Adrenal gland (tissue), 12 donors: Measurements from ENCODE around the gene GLI2. TPM values are rescaled to one million over a fixed set of nuclear protein-coding genes. Genes with fewer than 3 reads are reported as not detected.
A peak's percentile ranks its signal among the peaks of the same experiment; 100 is the strongest.

Source experiments
- DNase-seq, 7 donors: peaks; one replicate each; pipeline ENCODE4 v3.0.0-alpha.2; 2019 to 2020
- H3K27ac ChIP-seq, 5 donors: fragments of 200-600 bp; sonication (generic) in 4 of 5; 1 replicate in 3 of 5; 2 replicates in 2 of 5; pipeline versions ENCODE4 v1.5.1 to v1.8.0; 2016 to 2020; ENCODE audit warnings: mild to moderate bottlenecking in 1 of 5
- H3K27me3 ChIP-seq: fragments of 200-600 bp; 2 replicates; pipeline ENCODE4 v1.8.0; 2021
- H3K36me3 ChIP-seq, 2 donors: fragments of 200-600 bp; replicated peaks in 1 of 2; 1 replicate in 1 of 2; 2 replicates in 1 of 2; pipeline versions ENCODE4 v1.5.1 to v1.8.0; 2018 to 2022
- H3K4me1 ChIP-seq, 2 donors: fragments of 200-600 bp; replicated peaks in 1 of 2; 1 replicate in 1 of 2; 2 replicates in 1 of 2; pipeline versions ENCODE4 v1.5.1 to v1.8.0; 2018 to 2021
- H3K4me3 ChIP-seq, 4 donors: fragments of 200-600 bp; sonication (generic) in 3 of 4; one replicate each; pipeline ENCODE4 v1.5.1; 2016 to 2018
- H3K9me3 ChIP-seq, 3 donors: fragments of 200-600 bp; sonication (generic) in 1 of 3; replicated peaks in 1 of 3; 1 replicate in 2 of 3; 2 replicates in 1 of 3; pipeline versions ENCODE4 v1.5.1 to v1.8.0; 2016 to 2021
- POLR2A ChIP-seq, 2 donors: fragments of 450-650 bp; IDR thresholded peaks; one replicate each; pipeline ENCODE4 v1.6.1; 2017; ENCODE audit warnings: antibody characterized with exemption in 2 of 2, mild to moderate bottlenecking in 2 of 2, moderate library complexity in 1 of 2
- WGBS, 4 donors: extraction: QIAGEN DNeasy Blood & Tissue Kit in 2 of 4; methylation state at CpG; one replicate each; pipeline versions ENCODE4 v1.1.5 to v1.1.7; 2013 to 2017; 5-methylcytosine and 5-hydroxymethylcytosine counted together
- intact Hi-C, 2 donors: fragments of 100-400 bp; cut with DNase I; formaldehyde crosslinking; loops; one replicate each; pipeline versions ENCODE4 v1.14.1 to v1.15.0; 2022 to 2023
- polyA plus RNA-seq, 3 donors: library from polyadenylated mRNA; stranded (reverse); fragments of 200-250 nt in 2 of 3; fragments of 350-450 nt in 1 of 3; fragmentation: Illumina TruSeq in 1 of 3; extraction: RNeasy Lipid Tissue Mini Kit (QIAGEN cat#74804) in 1 of 3; gene quantifications; one replicate each; pipeline ENCODE4 v1.2.3, GENCODE V29; 2013 to 2014
- total RNA-seq, 9 donors: library from RNA; depleted of rRNA in 4 of 9; stranded (reverse); fragments of >200 nt in 4 of 9; fragments of 120-200 nt in 1 of 9; fragmentation: NEBNext Ultra II Directional in 1 of 9; extraction: Animal tissue kit (Norgen Biotek cat#: 25700) in 1 of 9; gene quantifications; one replicate each; pipeline versions ENCODE4 v1.1.0 to v1.2.4, GENCODE V29; 2013 to 2023
- TF ChIP-seq, protein P1 (sequence below), 6 experiments: fragments of 450-650 bp in 4 of 6; fragments of 200-600 bp in 2 of 6; sonication (generic) in 1 of 6; IDR thresholded peaks; 1 replicate in 5 of 6; 2 replicates in 1 of 6; pipeline versions ENCODE4 v1.5.1 to v1.8.0; 2016 to 2021; ENCODE audit warnings: antibody characterized with exemption in 6 of 6, mild to moderate bottlenecking in 2 of 6, moderate library complexity in 1 of 6
- donor health status: healthy with polysubstance abuse.
- donor health status: Bipolar disorder and iron deficiency.
- donor health status: DM: yes; HTN: yes; CAD: no.
- donor health status: DM: no; HTN: no; CAD: no.
- donor health status: DM: no; HTN: no; CAD: no.
- donor health status: DM: yes; HTN: yes; CAD: no.

The GLI2 gene
- total and polyA plus RNA-seq, 12 donors: 0.51 to 4.5 (median 2.5) TPM

GRCh38 chr2:120783371-120783791 lies 47.7 kb downstream of the GLI2 start:
- no peak for TF ChIP-seq POLR2A (IDR thresholded peaks at IDR 0.05)
- TF ChIP-seq, protein P1, sequence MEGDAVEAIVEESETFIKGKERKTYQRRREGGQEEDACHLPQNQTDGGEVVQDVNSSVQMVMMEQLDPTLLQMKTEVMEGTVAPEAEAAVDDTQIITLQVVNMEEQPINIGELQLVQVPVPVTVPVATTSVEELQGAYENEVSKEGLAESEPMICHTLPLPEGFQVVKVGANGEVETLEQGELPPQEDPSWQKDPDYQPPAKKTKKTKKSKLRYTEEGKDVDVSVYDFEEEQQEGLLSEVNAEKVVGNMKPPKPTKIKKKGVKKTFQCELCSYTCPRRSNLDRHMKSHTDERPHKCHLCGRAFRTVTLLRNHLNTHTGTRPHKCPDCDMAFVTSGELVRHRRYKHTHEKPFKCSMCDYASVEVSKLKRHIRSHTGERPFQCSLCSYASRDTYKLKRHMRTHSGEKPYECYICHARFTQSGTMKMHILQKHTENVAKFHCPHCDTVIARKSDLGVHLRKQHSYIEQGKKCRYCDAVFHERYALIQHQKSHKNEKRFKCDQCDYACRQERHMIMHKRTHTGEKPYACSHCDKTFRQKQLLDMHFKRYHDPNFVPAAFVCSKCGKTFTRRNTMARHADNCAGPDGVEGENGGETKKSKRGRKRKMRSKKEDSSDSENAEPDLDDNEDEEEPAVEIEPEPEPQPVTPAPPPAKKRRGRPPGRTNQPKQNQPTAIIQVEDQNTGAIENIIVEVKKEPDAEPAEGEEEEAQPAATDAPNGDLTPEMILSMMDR (IDR thresholded peaks at IDR 0.05): no peak
- Histone ChIP-seq H3K27ac (peak overlapping the region in 1 of 5 donors; percentile 45), H3K27me3 (no peaks in the 10 kb centered on the region), H3K4me3 (no peak overlapping the region), H3K36me3 (no peaks in the 10 kb centered on the region), H3K4me1 (peaks cover 7% of the 10 kb centered on the region in 2 donors), H3K9me3 (no peaks in the 10 kb centered on the region)
- 7 to 20% (median 12%) methylated on average over 9 of the region's 9 CpGs for WGBS, 4 donors
- DNase-seq: peak in 1 of 7 donors; percentile 13
- intact Hi-C loops: no loop called here

- Histone ChIP-seq H3K36me3 (no peaks in the 10 kb centered on the region), H3K4me3 (no peak overlapping the region), H3K9me3 (no peaks in the 10 kb centered on the region), H3K27me3 (no peaks in the 10 kb centered on the region), H3K4me1 (peaks cover 7% of the 10 kb centered on the region in 2 donors), H3K27ac (peak overlapping the region in 1 of 5 donors; percentile 10)
- DNase-seq: no peak
- intact Hi-C loops: no loop called here
- WGBS, 4 donors: 74 to 95% (median 91%) methylated on average over 6 to 7 of the region's 7 CpGs
- TF ChIP-seq POLR2A (IDR thresholded peaks at IDR 0.05): no peak
- TF ChIP-seq, protein P1 (IDR thresholded peaks at IDR 0.05): no peak
Measured at GRCh38 chr2:120783969-120784372, 48.3 kb downstream of the GLI2 start.
